HEK293 (cell line): ENCODE results near the gene DYRK2.

Experiments
- CTCF ChIA-PET: fragments of 350-600 bp; formaldehyde crosslinking; extraction: SDS; loops from one replicate; lab custom pipeline; 2021; ENCODE audit warnings: antibody characterized with exemption; lab: Yijun Ruan, JAX
- POLR2A ChIA-PET: fragments of 300-600 bp; formaldehyde crosslinking; extraction: SDS; loops from one replicate; lab custom pipeline; 2020; ENCODE audit warnings: antibody characterized with exemption, inconsistent platforms; lab: Yijun Ruan, JAX
- H3K27ac ChIP-seq: fragments of 200-500 bp; sonication (Bioruptor generic); 2 replicates; pipeline ENCODE4 v1.5.1; 2014; ENCODE audit warnings: low read depth, low read length, control low read depth, inconsistent platforms; ENCODE audit errors: extremely low read depth
- H3K36me3 ChIP-seq, 2 experiments: fragments of 200-500 bp in 1 of 2; sonication (Bioruptor generic) in 1 of 2; 1 replicate in 1 of 2; 2 replicates in 1 of 2; pipeline ENCODE4 v1.5.1; 2014 to 2017; ENCODE audit warnings: inconsistent platforms in 2 of 2, low read length in 2 of 2; ENCODE audit not compliant: control insufficient read depth in 2 of 2, insufficient read depth in 1 of 2
- H3K4me1 ChIP-seq: fragments of 200-500 bp; sonication (Bioruptor generic); 2 replicates; pipeline ENCODE4 v1.5.1; 2014; ENCODE audit warnings: mild to moderate bottlenecking, low read length, inconsistent platforms; ENCODE audit not compliant: control insufficient read depth, insufficient read depth
- H3K4me3 ChIP-seq: 2 replicates; pipeline ENCODE4 v1.5.1; 2011; ENCODE audit warnings: low read depth, mild to moderate bottlenecking, control low read depth, low read length, moderate library complexity
- H3K9me3 ChIP-seq: fragments of 200-500 bp; sonication (Bioruptor generic); 2 replicates; pipeline ENCODE4 v1.5.1; 2014; ENCODE audit warnings: low read depth, low read length, inconsistent platforms; ENCODE audit not compliant: control insufficient read depth, insufficient read depth
- HOXA7 ChIP-seq: sonication (generic); formaldehyde crosslinking; IDR thresholded peaks from 2 replicates; pipeline ENCODE4 v1.8.1; 2022; ENCODE audit warnings: missing genetic modification reagents, borderline replicate concordance
- KLF10 ChIP-seq: fragments of 450-650 bp; IDR thresholded peaks from 2 replicates; pipeline ENCODE4 v1.5.1; 2018; ENCODE audit warnings: missing biosample characterization, mild to moderate bottlenecking, missing genetic modification characterization
- KLF16 ChIP-seq: fragments of 450-650 bp; formaldehyde crosslinking; IDR thresholded peaks from 2 replicates; pipeline ENCODE4 v1.5.1; 2017; ENCODE audit warnings: missing biosample characterization, missing genetic modification characterization
- PRDM1 ChIP-seq: fragments of 450-650 bp; formaldehyde crosslinking; IDR thresholded peaks from 2 replicates; pipeline ENCODE4; 2016; ENCODE audit warnings: missing biosample characterization, missing genetic modification characterization
- PRDM10 ChIP-seq: fragments of 450-650 bp; formaldehyde crosslinking; IDR thresholded peaks from 2 replicates; pipeline ENCODE4 v1.5.1; 2016; ENCODE audit warnings: missing biosample characterization, missing genetic modification characterization
- SCRT2 ChIP-seq: fragments of 450-650 bp; formaldehyde crosslinking; IDR thresholded peaks from 2 replicates; pipeline ENCODE4 v1.5.1; 2016; ENCODE audit warnings: missing biosample characterization, missing genetic modification characterization
- SP3 ChIP-seq: fragments of 450-650 bp; formaldehyde crosslinking; IDR thresholded peaks from 2 replicates; pipeline ENCODE4 v1.5.1; 2016; ENCODE audit warnings: missing biosample characterization, missing genetic modification characterization
- ZBTB21 ChIP-seq: fragments of 450-650 bp; formaldehyde crosslinking; IDR thresholded peaks from 2 replicates; pipeline ENCODE4 v1.5.1; 2017; ENCODE audit warnings: missing biosample characterization, missing genetic modification characterization
- ZEB2 ChIP-seq: fragments of 450-650 bp; formaldehyde crosslinking; IDR thresholded peaks from 2 replicates; pipeline ENCODE4 v1.5.1; 2016; ENCODE audit warnings: missing biosample characterization, missing genetic modification characterization
- ZNF157 ChIP-seq: fragments of 450-650 bp; formaldehyde crosslinking; IDR thresholded peaks from 2 replicates; pipeline ENCODE4 v1.5.1; 2016; ENCODE audit warnings: missing biosample characterization, missing genetic modification characterization
- ZNF174 ChIP-seq: fragments of 450-650 bp; formaldehyde crosslinking; IDR thresholded peaks from 2 replicates; pipeline ENCODE4 v1.5.0; 2017; ENCODE audit warnings: missing biosample characterization, mild to moderate bottlenecking, missing genetic modification characterization
- ZNF175 ChIP-seq: fragments of 450-650 bp; formaldehyde crosslinking; IDR thresholded peaks from 2 replicates; pipeline ENCODE4 v1.5.1; 2016; ENCODE audit warnings: missing biosample characterization, missing genetic modification characterization
- ZNF184 ChIP-seq: fragments of 450-650 bp; IDR thresholded peaks from 2 replicates; pipeline ENCODE4 v1.5.1; 2018; ENCODE audit warnings: missing biosample characterization, mild to moderate bottlenecking, missing genetic modification characterization
- ZNF211 ChIP-seq: fragments of 450-650 bp; formaldehyde crosslinking; IDR thresholded peaks from 2 replicates; pipeline ENCODE4 v1.5.1; 2016; ENCODE audit warnings: low read depth, missing biosample characterization, missing genetic modification characterization
- ZNF239 ChIP-seq: fragments of 450-650 bp; formaldehyde crosslinking; IDR thresholded peaks from 2 replicates; pipeline ENCODE4 v1.5.1; 2016; ENCODE audit warnings: missing biosample characterization, missing genetic modification characterization
- ZNF324 ChIP-seq: fragments of 450-650 bp; formaldehyde crosslinking; IDR thresholded peaks from 2 replicates; pipeline ENCODE4 v1.5.1; 2016; ENCODE audit warnings: missing biosample characterization, missing genetic modification characterization
- ZNF341 ChIP-seq: fragments of 450-650 bp; formaldehyde crosslinking; IDR thresholded peaks from 2 replicates; pipeline ENCODE4; 2016; ENCODE audit warnings: low read depth, missing biosample characterization, missing genetic modification characterization
- ZNF366 ChIP-seq: fragments of 450-650 bp; formaldehyde crosslinking; conservative IDR thresholded peaks from 2 replicates; pipeline ENCODE4 v1.5.1; 2016; ENCODE audit warnings: missing biosample characterization, missing genetic modification characterization
- ZNF404 ChIP-seq: fragments of 450-650 bp; formaldehyde crosslinking; IDR thresholded peaks from 2 replicates; pipeline ENCODE4 v1.5.1; 2017; ENCODE audit warnings: missing biosample characterization, missing genetic modification characterization
- ZNF473 ChIP-seq: fragments of 450-650 bp; formaldehyde crosslinking; IDR thresholded peaks from 2 replicates; pipeline ENCODE4 v1.5.1; 2017; ENCODE audit warnings: missing biosample characterization, missing genetic modification characterization
- ZNF530 ChIP-seq: fragments of 450-650 bp; formaldehyde crosslinking; IDR thresholded peaks from 2 replicates; pipeline ENCODE4 v1.5.1; 2016; ENCODE audit warnings: low read depth, missing biosample characterization, missing genetic modification characterization
- ZNF548 ChIP-seq: fragments of 450-650 bp; formaldehyde crosslinking; IDR thresholded peaks from 2 replicates; pipeline ENCODE4 v1.5.1; 2016; ENCODE audit warnings: missing biosample characterization, missing genetic modification characterization
- ZNF561 ChIP-seq: fragments of 450-650 bp; IDR thresholded peaks from 2 replicates; pipeline ENCODE4 v1.5.1; 2018; ENCODE audit warnings: missing biosample characterization, missing genetic modification characterization, borderline replicate concordance
- ZNF626 ChIP-seq: fragments of 450-650 bp; sonication (Bioruptor Pico); formaldehyde crosslinking; IDR thresholded peaks from 2 replicates; pipeline ENCODE4 v1.5.1; 2018; ENCODE audit warnings: missing biosample characterization, missing genetic modification characterization, inconsistent platforms
- ZNF629 ChIP-seq: fragments of 450-650 bp; formaldehyde crosslinking; IDR thresholded peaks from 2 replicates; pipeline ENCODE4 v1.5.1; 2017; ENCODE audit warnings: missing biosample characterization, missing genetic modification characterization
- ZNF670 ChIP-seq: fragments of 450-650 bp; formaldehyde crosslinking; IDR thresholded peaks from 2 replicates; pipeline ENCODE4 v1.5.1; 2016; ENCODE audit warnings: missing biosample characterization, missing genetic modification characterization, low read depth
- ZNF768 ChIP-seq: fragments of 450-650 bp; formaldehyde crosslinking; IDR thresholded peaks from 2 replicates; pipeline ENCODE4 v1.5.1; 2018; ENCODE audit warnings: missing biosample characterization, mild to moderate bottlenecking, missing genetic modification characterization
- ZSCAN23 ChIP-seq: fragments of 450-650 bp; formaldehyde crosslinking; IDR thresholded peaks from 2 replicates; pipeline ENCODE4 v1.5.1; 2016; ENCODE audit warnings: missing biosample characterization, missing genetic modification characterization
- ZSCAN4 ChIP-seq: fragments of 450-650 bp; formaldehyde crosslinking; IDR thresholded peaks from 2 replicates; pipeline ENCODE4 v1.5.1; 2017; ENCODE audit warnings: missing biosample characterization, missing genetic modification characterization
- TF ChIP-seq, protein P1 (sequence below): fragments of 450-650 bp; formaldehyde crosslinking; IDR thresholded peaks from 2 replicates; pipeline ENCODE4 v1.5.1; 2017; ENCODE audit warnings: missing biosample characterization, missing genetic modification characterization

DYRK2 gene

GRCh38 chr12:67658486-67658885 lies 9.9 kb downstream of the DYRK2 start (continued):
- TF ChIP-seq ZNF629 (tag by site-specific recombination) (no peak), ZNF473 (tag by site-specific recombination) (no peak), SCRT2 (no peak), KLF16 (tag by site-specific recombination) (no peak), KLF10 (no peak), ZNF548 (tag by site-specific recombination) (no peak), ZNF404 (no peak), SP3 (tag by site-specific recombination) (no peak), ZNF561 (tag by site-specific recombination) (no peak), ZNF184 (no peak), ZNF530 (tag by site-specific recombination) (no peak)

- Histone ChIP-seq H3K9me3 (no peaks in the 10 kb centered on the region), H3K4me3 (no peak overlapping the region), H3K4me1 (peaks cover 12% of the 10 kb centered on the region), H3K27ac (no peak overlapping the region), H3K36me3 (peaks cover 8 to 57% of the 10 kb centered on the region in 2 experiments)
- TF ChIP-seq ZBTB21 (tag by site-specific recombination) (no peak), ZNF174 (tag by site-specific recombination) (no peak), ZNF239 (tag by site-specific recombination) (no peak), ZNF157 (tag by site-specific recombination) (no peak), ZSCAN23 (no peak)
- TF ChIP-seq, protein P1, sequence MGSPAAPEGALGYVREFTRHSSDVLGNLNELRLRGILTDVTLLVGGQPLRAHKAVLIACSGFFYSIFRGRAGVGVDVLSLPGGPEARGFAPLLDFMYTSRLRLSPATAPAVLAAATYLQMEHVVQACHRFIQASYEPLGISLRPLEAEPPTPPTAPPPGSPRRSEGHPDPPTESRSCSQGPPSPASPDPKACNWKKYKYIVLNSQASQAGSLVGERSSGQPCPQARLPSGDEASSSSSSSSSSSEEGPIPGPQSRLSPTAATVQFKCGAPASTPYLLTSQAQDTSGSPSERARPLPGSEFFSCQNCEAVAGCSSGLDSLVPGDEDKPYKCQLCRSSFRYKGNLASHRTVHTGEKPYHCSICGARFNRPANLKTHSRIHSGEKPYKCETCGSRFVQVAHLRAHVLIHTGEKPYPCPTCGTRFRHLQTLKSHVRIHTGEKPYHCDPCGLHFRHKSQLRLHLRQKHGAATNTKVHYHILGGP (tag by site-specific recombination): no peak
- POLR2A ChIA-PET: no interaction called here
- CTCF ChIA-PET: no interaction called here
These were observed 10.7 kb downstream of the DYRK2 start for GRCh38 chr12:67659292-67659691.

- H3K36me3 ChIP-seq: peaks cover 8 to 42% of the 10 kb centered on the region in 2 experiments
- ChIA-PET CTCF (interaction anchor here (0.6 kb wide), 1 partner anchor 237 kb away, joined by 3 read pairs; no protein-coding TSS in a partner anchor), POLR2A (no interaction called here)
- no peak overlapping the region for H3K27ac ChIP-seq
- no peaks in the 10 kb centered on the region for H3K9me3 ChIP-seq
- H3K4me3 ChIP-seq: no peak overlapping the region
- H3K4me1 ChIP-seq: peaks cover 12% of the 10 kb centered on the region
- TF ChIP-seq ZNF324 (tag by site-specific recombination) (0 out of 2 replicates have a peak, but pooled peaks have one; percentile 30), HOXA7 (CRISPR knock-in tag) (no peak), ZSCAN4 (tag by site-specific recombination) (no peak), PRDM1 (tag by site-specific recombination) (no peak), ZNF768 (tag by site-specific recombination) (no peak), ZNF366 (tag by site-specific recombination) (0 out of 2 replicates have a peak, but pooled peaks have one; percentile 18), ZEB2 (0 out of 2 replicates have a peak, but pooled peaks have one; percentile 29), PRDM10 (tag by site-specific recombination) (peak; percentile 71), ZNF629 (tag by site-specific recombination) (peak; percentile 23; the same call in 1 of the 2 replicates), ZNF211 (tag by site-specific recombination) (no peak), ZNF175 (tag by site-specific recombination) (no peak), ZNF670 (tag by site-specific recombination) (no peak), ZNF341 (tag by site-specific recombination) (no peak), ZNF626 (tag by site-specific recombination) (no peak)
These were observed 12.9 kb downstream of the DYRK2 start for GRCh38 chr12:67661311-67662021.
